ENCODE data around the gene SNX20.

DNA sequence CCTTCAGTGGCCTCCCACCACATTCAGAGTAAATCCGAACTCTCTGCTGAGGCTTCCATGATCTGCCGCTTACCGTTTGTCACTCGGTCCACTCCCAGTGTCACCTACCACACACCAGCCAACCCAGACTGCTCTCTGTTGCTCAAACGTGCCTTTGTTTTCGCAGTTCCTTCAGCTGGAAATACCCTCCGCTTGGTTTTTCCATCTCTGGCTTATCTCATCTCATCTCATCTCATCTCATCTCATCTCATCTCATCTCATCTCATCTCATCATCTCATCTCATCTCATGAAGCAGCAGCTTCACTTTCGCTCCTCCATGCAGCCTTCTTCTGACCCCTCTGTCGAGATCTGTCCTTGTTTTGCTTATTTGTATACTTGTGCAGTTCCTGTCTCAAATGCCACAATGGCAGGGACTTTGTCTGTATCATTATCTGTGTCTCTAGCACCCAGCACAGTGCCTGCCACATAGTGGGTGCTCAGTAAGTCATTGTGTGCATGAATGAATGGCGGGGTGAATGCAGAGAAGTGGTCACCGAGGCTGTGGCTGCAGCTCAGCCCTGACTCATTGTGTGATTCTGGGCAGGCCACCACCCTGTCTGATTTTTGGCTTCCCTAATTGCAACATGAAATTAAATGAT lies 3.8 kb upstream of the SNX20 start:
- TF ChIP-seq, protein P1, sequence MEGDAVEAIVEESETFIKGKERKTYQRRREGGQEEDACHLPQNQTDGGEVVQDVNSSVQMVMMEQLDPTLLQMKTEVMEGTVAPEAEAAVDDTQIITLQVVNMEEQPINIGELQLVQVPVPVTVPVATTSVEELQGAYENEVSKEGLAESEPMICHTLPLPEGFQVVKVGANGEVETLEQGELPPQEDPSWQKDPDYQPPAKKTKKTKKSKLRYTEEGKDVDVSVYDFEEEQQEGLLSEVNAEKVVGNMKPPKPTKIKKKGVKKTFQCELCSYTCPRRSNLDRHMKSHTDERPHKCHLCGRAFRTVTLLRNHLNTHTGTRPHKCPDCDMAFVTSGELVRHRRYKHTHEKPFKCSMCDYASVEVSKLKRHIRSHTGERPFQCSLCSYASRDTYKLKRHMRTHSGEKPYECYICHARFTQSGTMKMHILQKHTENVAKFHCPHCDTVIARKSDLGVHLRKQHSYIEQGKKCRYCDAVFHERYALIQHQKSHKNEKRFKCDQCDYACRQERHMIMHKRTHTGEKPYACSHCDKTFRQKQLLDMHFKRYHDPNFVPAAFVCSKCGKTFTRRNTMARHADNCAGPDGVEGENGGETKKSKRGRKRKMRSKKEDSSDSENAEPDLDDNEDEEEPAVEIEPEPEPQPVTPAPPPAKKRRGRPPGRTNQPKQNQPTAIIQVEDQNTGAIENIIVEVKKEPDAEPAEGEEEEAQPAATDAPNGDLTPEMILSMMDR (IDR thresholded peaks at IDR 0.05): no peak
- no peak for TF ChIP-seq ZFX (IDR thresholded peaks at IDR 0.05; ENCODE audit: borderline replicate concordance)

Measured in 22Rv1 (cell line).